DOHH2 (cell line): ENCODE results near the gene ATP10B.

Source experiments
- CTCF ChIP-seq: fragments of 200-600 bp; sonication (generic); IDR thresholded peaks from one replicate; pipeline ENCODE4 v1.5.1; 2014; ENCODE audit warnings: antibody characterized with exemption, mild to moderate bottlenecking, low read depth, low read length; ENCODE audit not compliant: poor library complexity, severe bottlenecking
- EZH2phosphoT487 ChIP-seq: fragments of 200-600 bp; sonication (generic); IDR thresholded peaks from 2 replicates; pipeline ENCODE4 v1.6.1; 2017; ENCODE audit warnings: borderline replicate concordance, mild to moderate bottlenecking, antibody characterized with exemption, low read length, moderate library complexity, mixed read lengths

- TF ChIP-seq CTCF (no peak), EZH2phosphoT487 (no peak)
Observed at GRCh38 chr5:160550075-160550474, 301.9 kb downstream of the ATP10B start.
